NCI-H345 (cell line): ENCODE results near the gene CNTNAP4.

Experiments used
- DNase-seq: peaks from one replicate; lab custom pipeline; 2025; lab: John Stamatoyannopoulos, UW

The CNTNAP4 gene

DNA sequence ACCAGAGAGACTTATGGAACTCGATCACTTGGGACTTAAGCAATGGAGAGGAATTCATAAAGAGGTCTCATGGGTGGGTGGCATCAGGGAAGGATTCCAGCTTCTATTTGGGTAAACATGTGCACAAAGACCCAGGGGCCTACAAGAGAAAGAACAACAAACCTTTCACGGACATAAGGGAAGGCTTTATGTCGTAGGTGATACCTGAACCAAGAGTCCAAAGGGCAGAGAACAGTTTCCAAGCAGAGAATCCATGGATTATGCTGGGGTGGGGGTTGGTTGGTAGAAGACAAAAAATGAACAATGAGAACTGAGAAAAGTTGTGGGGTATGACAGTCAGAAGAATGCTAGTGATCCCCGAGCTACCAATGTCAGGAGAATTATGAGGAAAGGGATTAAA is 119.8 kb downstream of the CNTNAP4 start:
- no peak for DNase-seq

DNA sequence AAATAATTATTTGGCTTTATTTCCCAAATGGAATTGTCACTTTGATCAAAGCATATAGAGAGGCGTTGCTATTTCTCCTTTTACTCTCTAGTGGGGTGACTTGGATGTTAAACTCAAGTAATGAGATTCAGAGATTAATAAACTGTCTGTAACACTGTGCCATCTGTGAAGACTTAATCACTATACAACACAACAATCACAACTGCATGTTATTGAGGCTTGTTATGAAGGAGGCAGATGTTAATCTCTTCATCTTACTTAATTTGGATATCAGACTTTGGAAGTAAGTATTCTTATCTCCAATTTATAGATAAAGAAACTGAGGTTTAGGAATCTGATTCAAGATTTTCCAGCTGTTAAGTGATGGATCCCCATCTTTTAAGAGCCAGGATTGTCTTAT is 132.5 kb downstream of the CNTNAP4 start:
- no peak for DNase-seq

DNA sequence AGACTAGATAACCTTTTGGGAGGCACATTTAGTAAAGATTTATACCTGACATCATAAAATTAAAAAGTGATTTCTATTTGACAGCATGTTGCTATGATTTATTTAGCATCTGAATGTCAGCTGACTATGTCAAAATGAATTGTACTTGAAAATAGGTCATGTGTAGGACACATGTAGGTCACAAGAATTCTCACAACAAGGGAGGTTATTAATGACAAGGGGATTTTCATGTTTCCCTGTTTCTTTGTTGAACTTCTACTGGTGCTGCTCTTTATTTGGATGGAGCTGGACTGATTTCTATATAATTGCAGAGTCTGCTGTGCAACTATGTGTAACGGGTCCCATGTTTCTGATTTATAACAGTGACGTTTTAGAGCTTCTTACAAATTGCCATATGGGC is 144.4 kb downstream of the CNTNAP4 start:
- no peak for DNase-seq

DNA sequence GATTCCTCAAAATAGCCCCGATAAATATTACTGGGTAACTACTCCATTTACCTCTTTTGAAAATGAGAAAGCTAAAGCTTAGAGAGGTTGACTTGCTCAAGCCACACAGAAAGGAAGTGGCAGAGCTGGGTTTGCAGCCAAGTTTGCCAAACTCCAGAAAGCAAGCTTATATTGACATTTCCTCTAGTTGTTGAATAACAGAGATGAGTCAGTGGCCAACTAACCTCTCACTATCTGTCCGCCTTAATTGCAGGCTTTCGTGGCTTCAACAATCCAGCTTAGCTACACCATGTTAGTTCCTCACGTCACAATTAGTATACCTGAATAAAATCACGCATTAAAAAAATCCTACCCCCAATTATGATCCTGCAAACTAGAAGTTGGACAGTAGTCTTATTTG is 151.7 kb downstream of the CNTNAP4 start:
- no peak for DNase-seq

DNA sequence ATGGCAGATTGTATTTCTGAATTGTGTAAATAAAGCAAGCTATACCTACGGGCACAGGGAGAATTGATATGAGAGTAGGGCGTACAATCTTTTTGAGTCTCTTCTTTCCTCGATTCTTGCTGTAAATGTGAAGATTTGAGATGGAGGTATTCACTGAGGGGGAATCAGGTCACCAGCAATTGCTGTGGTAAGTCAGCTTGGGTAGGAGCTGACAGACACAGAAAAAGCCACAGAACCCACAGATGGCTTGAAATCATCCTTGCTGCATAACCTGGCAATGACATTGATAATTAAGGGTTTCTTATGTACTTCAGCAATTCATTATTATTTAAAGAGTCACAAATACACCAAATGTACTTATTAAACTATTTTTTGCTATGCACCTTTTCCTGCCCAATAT is 164.2 kb downstream of the CNTNAP4 start:
- DNase-seq = no peak

DNA sequence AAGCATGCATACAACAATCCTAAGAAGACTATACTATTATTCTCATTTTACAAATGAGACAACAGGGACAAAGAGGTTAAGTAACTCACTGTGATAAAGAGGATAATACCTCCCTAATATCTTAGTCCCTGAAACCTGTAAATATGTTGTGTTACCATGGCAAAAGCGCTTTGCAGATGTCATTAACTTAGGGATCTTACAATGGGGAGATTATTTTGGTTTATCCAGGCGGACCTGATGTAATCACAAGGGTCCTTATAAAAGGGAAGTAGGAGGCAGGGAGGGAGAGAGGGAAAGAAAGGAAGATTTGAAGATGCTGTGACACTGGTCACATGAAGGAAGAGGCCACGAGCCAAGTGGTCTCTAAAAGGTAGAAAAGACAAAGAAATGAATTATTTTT is 164.7 kb downstream of the CNTNAP4 start:
- no peak for DNase-seq

DNA sequence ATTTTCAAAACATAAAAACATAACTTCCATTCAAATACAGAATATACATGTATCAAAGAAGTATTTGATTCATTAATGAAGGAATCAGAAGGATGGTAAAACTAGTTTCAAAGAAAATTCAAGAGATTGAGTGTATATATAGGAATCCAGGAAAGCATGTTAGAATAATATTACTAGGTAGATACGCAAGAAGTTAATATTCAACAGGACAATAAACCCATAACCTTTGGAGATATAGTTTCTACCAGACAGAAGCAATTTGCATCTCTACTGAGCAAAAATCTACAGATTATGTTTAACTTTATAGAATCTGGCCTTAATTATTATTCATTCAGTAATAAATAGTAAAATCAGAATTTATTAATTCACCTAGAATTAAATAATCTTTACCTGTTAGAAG is 166.8 kb downstream of the CNTNAP4 start:
- no peak for DNase-seq

DNA sequence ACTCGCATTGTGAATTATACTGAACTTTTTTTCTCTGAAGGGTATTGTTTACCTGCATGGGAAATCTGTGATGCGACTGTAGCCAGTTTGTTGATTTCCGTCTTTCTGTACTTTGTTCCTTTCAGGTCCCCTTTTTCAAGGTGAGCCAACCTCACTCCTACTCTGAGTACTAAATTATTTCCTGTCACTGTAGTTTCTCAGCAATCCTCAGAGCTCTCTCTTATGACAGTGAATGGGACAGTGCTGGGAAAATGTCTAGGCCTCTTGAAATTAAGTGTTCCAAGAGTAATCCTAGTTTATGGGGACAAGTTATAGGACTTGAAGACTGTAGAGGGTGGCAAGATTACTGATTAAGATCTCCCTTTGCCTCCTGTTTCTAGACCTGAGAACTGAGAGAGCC is 167.6 kb downstream of the CNTNAP4 start:
- DNase-seq = no peak

DNA sequence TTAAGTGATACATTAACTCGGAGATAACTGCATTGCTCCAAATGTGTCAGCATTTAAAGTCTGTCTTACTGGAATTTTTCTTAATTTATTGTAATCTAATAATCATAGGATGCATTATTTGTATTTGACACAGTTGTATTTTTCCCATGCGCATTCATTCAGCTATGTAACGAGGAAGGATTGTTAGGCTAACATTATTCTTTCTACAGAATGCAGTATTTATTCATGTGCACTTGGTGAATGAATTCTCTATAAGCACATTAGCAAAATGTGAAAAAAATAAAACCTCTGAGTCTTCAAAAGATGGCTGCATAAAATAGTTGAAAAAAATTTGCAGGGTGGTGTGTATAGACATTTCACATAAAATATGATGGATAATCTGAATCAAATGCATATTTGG is 168.6 kb downstream of the CNTNAP4 start:
- DNase-seq = no peak

DNA sequence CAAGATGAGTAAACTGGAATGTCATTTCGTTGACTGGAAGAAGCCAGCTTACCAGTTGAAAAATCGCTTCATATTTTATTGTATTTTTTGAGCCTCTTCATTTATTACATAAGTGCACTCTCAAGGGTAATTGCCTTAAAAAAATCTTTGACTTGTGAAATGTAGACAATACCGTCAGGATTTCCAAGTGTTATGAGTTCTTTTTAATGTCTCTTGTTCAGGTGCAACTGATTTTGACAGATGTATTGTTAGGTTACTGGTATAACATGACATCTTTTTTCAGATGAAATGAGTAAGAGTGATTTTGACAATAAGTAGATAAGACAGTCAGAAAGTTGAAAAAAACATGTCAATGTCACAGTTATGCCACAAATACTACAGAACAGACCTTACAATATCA is 169.1 kb downstream of the CNTNAP4 start:
- no peak for DNase-seq

DNA sequence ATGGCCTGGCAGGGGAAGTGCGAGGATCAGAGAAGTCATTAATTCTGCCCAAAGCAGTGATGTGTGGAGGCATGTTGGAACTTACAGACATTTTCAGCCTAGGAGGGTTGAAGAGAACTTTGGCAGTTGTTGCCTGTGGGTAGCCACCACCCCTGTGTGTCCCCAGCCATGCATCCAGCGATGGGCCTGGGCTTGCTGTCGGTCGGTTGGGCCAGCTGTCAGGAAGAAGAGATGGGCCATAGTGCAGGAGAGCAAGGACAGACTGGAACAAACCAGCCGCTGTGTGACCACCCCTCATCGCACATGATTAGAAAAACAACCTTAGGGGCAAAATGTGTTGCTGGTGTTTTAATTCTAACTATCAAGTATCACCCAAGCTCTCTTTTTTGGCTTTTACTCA is 173.7 kb downstream of the CNTNAP4 start:
- DNase-seq = no peak

DNA sequence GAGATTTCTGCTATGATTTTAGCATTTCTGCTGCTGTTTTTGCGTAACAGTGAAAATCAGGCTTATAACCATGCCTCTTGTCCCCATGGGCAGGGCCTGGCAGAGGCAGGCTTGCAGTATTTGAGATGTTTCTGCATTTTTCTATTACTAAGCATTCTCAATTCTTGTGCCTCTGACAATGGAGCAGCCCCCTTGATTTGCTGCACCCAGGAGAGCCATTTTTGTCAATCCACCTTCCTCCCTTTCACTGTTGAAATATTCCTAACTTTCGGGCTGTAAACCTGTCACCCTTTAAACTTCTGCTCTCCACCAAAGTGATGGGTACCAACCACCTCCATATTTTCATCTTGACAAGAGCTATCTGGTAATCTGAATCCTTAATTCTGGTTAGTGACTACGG is 178.1 kb downstream of the CNTNAP4 start:
- no peak for DNase-seq

DNA sequence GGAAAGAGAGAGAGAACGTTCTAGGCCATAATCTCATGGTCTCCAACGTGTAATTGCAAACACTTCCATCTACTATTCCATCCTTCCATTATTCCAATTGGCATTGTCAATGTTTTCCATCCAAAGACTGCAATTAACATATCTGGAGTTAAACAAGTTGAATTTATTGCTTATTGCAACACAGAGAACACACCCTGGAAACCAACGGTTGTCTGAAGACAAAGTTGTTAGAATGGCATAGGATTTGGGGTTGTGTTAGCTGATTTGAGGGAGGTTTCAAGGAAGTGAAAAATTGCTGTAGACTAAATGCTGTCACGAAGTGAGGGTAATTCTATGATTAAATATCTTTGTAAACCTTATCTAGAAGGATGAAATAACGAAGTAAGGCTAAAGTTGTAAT is 178.8 kb downstream of the CNTNAP4 start:
- no peak for DNase-seq

DNA sequence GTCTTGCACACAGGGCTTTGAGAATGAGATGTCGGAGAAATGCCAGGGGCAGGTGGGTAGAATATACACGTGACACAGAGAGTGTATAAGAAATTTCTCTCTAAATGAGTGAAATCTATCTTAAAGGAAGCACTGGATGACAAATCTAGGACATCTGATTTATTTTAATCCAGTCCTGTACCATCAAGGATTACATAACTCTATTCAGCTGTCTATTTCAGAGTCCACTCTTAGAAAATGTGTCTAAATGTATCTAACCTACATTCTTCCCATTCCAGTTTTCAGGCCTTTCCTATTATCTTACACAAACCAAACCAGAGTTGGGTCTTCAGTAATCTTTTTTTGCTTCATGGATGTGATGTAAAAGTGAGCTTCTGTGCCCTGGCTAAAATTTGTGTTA is 181.9 kb downstream of the CNTNAP4 start:
- no peak for DNase-seq

DNA sequence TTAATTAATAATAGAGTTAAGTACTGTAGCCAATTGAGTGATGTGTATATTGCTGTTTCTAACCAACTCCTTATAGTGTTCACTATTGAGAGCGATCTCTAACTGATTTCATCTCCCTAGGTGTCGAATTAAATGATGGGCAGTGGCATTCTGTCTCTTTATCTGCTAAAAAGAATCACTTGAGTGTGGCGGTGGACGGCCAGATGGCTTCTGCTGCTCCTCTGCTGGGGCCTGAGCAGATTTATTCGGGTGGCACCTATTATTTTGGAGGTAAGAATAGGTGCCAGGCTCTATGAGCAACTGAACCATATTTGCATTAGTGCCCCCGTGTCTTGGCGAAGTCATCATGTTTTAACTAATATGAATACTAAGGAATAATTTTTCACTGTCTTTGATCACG is 184.6 kb downstream of the CNTNAP4 start:
- no peak for DNase-seq

DNA sequence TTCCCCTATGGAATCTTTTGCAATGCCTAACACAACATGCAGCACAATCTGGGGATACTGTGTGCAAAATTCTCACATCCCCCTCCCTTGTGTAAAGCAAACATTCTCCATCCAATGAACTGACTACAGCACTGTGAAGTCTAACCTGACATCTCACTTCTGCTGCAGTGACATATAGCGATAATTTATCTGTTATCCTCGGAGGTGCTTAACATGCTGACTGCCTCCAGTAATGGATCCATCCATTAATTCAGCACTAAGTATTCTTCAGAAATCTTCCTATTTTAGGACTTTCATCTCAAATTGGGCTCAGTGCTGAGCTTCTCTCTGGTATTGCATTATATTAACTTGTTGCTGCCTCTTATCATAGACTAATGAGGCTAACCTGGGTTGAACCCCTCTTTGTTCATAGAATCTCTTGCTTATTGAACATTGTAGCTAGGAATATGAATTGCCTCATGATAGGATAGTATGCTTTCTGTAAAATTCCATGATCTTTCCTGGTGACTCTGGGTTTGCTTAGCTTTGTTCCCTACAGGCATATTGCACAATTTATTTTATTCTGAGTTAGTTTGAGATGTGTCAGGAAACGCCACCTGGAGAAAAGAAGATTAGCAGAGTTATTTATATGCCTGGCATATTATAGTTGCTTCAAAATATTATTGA is 187.9 kb downstream of the CNTNAP4 start:
- no peak for DNase-seq

DNA sequence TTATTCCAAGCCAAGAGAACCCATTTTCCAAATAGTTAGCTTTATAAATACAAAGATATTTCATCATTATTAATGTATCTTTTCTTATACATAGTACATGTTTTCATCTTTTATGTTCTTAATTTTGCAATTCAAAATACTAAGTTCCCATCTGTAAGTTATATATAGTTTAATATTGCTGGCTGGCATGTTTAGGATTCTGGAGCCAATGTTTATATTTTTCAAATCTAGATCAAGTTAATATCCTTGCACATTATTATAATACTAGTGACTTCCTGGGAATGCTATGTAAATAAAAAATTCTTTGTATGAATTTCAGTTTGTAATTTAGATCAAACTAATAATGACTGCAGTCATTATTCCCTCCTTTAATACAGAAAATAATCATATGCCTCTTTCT is 189.7 kb downstream of the CNTNAP4 start:
- DNase-seq = no peak

DNA sequence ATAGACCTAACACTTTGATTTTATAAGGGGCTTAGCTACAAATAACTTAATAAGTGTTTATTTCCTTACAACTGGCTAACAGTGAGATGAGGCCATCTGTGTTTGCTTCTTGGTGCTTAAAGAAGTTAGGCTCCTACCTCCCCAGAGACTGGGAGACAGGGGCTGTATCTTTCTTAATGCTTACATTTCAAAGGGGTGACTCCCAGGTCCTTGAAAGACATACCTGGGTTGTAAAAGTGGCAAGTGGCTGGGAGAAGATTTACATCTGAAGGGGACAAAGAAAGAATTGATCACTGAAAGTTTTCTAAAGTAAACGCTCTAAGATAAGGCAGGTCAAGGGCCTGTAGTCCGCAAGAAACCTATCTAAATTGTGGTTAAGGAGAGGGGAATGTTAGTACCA is 196.8 kb downstream of the CNTNAP4 start:
- DNase-seq = no peak

DNA sequence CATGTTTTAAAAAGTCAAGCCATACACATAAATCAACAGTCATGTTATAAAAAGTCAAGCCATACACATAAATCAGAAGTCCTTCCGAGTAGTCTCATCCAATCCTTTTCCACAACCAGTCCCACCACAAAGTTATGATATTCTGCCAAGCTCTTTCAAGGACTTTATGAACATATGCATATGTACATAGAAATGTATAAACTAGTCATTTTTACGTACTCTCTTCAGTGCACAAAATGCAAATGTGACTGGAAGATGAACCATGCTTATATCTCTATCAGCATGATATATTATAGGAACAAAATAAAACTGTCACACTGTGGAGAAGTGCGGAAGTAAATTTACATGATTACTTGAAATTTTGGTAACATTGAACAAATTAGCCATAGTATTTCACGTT is 200.9 kb downstream of the CNTNAP4 start:
- DNase-seq = no peak

DNA sequence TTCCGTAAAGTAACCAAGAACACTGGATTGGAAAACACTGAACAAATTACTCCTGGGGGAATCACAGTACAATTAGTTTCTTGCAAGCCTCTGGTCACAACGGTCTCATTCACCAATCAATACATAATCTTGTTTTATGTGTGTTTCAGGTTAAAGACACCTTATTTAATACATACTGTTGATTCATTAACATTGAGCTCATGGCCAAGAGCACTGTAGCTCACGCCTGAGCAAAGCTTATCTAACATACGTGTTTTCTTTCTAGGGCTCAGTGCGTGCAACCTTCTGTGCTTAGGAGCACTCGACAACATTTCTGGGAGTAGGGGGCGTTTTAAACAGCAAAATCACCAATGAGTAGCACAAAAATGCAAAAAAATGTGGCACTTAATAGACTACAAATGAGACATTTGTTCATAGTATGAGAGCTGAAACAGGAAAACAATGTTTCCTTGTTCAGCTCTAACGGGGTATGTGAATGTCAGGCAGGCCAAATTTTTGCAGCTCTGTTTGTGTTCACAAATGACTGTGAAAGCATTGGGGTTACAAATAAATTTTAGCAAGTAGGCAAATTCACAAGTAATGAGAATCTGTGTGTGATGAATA is 206.2 kb downstream of the CNTNAP4 start:
- no peak for DNase-seq

DNA sequence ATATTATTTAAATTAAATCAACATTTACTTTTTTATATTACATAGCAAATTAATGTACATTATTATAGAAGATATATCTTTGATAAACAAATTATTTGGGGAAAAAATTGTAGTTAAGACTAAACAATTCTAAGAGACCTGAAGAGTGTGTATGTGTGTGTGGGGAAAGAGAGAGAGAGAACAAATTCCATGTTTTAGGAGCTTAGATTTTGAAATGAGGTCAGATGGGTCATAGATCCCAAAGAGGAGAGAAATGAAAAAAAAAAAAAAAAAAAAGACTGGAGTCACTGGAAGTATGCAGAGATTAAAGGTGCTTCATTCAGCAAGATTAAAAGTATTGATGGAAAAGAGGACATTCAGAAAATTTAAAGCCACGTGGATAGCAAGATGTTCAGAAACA is 206.8 kb downstream of the CNTNAP4 start:
- DNase-seq = no peak

DNA sequence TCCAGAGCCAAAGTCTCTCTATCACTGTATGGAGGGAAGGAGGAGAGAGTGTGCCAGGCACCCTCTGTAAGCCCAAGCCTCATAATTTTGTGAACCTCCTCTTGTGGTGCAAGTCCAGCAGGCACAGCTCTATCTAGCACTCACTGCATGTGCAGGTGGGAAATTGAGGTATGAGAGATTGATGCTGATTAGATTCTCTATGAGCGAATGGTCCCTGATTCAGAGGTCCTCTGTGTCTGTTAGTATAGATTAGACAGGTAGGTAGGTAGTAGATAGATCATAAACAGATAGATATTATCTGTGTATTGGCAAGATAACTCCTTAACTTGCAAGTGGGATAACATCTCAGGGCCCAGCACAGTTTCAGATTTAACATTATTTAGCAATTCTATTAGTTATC is 209.5 kb downstream of the CNTNAP4 start:
- DNase-seq = no peak

DNA sequence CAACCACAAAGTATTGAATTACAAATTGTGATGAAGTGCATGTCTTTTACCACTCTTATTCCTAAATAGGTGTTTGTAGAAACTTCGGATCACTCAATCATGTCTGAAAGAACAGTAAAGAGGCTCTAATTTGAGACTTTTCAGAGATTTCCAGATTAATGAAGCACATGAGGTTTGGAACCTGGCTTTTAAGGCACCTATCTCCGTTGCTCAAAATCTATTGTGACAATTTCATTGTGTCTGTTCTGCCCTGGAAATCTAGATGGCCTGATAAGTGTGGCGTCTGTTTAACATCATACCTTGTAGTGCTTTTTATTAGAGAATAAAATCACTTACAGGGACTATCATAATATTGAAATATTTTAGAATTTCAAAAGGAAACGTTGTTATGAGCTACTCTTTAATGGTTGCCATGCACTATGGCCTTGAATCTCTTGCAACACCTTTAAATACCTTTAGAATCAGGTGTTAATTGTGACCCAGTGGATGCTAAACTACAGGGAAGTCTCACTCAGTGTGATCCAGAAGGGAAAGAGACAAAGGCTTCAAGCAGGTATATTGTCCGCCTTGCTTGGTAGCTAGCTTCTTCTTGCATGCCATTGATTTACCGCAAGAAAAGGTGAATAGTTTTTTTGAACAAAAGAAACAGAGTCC is 210.3 kb downstream of the CNTNAP4 start:
- no peak for DNase-seq

DNA sequence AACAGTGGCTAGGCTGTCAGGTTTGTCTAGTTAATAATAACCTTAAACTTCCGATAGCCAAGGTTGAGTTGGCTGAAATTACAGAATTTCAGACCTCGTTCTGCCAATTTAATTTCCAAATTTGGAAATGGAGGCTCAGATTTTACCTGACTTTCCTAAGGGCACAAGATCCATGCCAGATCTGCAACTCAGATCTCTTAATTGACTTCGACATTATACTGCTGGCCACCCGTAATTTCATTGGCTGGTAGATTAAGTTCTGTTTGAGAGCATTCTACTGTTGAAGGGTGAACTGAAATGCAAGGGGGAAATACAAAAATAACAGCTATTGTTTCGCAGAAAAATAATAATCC is 210.8 kb downstream of the CNTNAP4 start:
- no peak for DNase-seq
